Measurements from ENCODE around the gene GNAI1.

GNAI1 gene

DNA sequence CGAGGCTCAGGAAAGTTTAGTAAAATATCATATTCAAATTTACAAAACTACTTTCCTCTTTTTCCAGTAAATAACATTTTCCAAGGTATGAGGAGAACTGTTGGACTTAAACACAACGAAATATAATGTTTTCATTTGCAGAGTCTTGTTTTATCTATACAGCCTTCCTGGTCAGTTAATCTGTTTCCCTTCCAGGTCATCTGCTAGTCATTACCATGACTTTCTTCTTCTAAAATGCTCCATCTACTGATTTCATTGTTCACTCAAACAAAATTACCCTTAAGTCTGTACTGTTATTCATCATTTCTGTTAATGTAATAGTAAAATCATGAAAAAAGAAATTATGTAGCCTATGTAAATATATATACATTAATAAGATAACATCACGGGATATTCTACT lies 69.8 kb downstream of the GNAI1 start:
- TF ChIP-seq EZH2phosphoT487 (IDR thresholded peaks at IDR 0.05; ENCODE audit: borderline replicate concordance, low read length), result no peak
- TF ChIP-seq, protein P1, sequence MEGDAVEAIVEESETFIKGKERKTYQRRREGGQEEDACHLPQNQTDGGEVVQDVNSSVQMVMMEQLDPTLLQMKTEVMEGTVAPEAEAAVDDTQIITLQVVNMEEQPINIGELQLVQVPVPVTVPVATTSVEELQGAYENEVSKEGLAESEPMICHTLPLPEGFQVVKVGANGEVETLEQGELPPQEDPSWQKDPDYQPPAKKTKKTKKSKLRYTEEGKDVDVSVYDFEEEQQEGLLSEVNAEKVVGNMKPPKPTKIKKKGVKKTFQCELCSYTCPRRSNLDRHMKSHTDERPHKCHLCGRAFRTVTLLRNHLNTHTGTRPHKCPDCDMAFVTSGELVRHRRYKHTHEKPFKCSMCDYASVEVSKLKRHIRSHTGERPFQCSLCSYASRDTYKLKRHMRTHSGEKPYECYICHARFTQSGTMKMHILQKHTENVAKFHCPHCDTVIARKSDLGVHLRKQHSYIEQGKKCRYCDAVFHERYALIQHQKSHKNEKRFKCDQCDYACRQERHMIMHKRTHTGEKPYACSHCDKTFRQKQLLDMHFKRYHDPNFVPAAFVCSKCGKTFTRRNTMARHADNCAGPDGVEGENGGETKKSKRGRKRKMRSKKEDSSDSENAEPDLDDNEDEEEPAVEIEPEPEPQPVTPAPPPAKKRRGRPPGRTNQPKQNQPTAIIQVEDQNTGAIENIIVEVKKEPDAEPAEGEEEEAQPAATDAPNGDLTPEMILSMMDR (IDR thresholded peaks at IDR 0.05; ENCODE audit: low read depth, low read length, poor library complexity, severe bottlenecking), result no peak
- Histone ChIP-seq H3K4me2 (ENCODE audit: low read length) (no peak overlapping the region), H3K9me3 (ENCODE audit: control insufficient read depth, insufficient read depth, low read length) (no peaks in the 10 kb centered on the region), H3F3A (ENCODE audit: control insufficient read depth, insufficient read depth) (no peaks in the 10 kb centered on the region), H4K20me1 (ENCODE audit: control insufficient read depth, insufficient read depth, low read depth, low read length) (no peaks in the 10 kb centered on the region), H3K4me3 (ENCODE audit: low read length) (no peak overlapping the region), H3K4me1 (ENCODE audit: control insufficient read depth, low read length) (no peaks in the 10 kb centered on the region), H3K36me3 (ENCODE audit: control insufficient read depth, low read length) (no peaks in the 10 kb centered on the region), H3K27me3 (ENCODE audit: control insufficient read depth, low read length) (no peaks in the 10 kb centered on the region), H3K27ac (ENCODE audit: low read depth, low read length) (no peak overlapping the region), H3K9me2 (replicated peaks; ENCODE audit: control insufficient read depth, low read length) (no peaks in the 10 kb centered on the region), H3K79me2 (ENCODE audit: control insufficient read depth, low read length) (no peaks in the 10 kb centered on the region)

DNA sequence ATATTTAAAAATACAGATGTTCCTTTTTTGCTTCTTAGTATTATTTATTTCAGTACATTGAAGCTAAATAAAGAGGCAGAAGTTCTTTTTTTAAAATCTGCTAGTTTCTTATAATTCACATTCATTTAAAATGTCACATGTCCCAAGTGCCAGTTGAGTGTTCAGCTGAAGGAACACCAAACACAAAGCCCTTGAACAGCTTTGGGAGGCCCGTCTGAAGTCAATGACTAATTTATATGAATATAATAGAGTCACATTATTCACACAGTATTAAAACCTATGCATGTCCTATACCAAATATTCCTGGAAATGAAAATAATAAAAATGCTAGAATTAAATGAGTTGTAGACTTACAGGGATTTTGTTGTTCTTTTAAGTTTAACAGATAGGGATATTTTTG lies 70.3 kb downstream of the GNAI1 start:
- Histone ChIP-seq H3K9me3 (ENCODE audit: control insufficient read depth, insufficient read depth, low read length) (no peaks in the 10 kb centered on the region), H3K27me3 (ENCODE audit: control insufficient read depth, low read length) (no peaks in the 10 kb centered on the region), H3K79me2 (ENCODE audit: control insufficient read depth, low read length) (no peaks in the 10 kb centered on the region), H3K4me1 (ENCODE audit: control insufficient read depth, low read length) (no peaks in the 10 kb centered on the region), H3K4me3 (ENCODE audit: low read length) (no peak overlapping the region), H4K20me1 (ENCODE audit: control insufficient read depth, insufficient read depth, low read depth, low read length) (no peaks in the 10 kb centered on the region), H3K36me3 (ENCODE audit: control insufficient read depth, low read length) (no peaks in the 10 kb centered on the region), H3K4me2 (ENCODE audit: low read length) (no peak overlapping the region), H3F3A (ENCODE audit: control insufficient read depth, insufficient read depth) (no peaks in the 10 kb centered on the region), H3K27ac (ENCODE audit: low read depth, low read length) (no peak overlapping the region), H3K9me2 (replicated peaks; ENCODE audit: control insufficient read depth, low read length) (no peaks in the 10 kb centered on the region)
- TF ChIP-seq EZH2phosphoT487 (IDR thresholded peaks at IDR 0.05; ENCODE audit: borderline replicate concordance, low read length), result no peak
- TF ChIP-seq, protein P1 (IDR thresholded peaks at IDR 0.05; ENCODE audit: low read depth, low read length, poor library complexity, severe bottlenecking), result no peak

DNA sequence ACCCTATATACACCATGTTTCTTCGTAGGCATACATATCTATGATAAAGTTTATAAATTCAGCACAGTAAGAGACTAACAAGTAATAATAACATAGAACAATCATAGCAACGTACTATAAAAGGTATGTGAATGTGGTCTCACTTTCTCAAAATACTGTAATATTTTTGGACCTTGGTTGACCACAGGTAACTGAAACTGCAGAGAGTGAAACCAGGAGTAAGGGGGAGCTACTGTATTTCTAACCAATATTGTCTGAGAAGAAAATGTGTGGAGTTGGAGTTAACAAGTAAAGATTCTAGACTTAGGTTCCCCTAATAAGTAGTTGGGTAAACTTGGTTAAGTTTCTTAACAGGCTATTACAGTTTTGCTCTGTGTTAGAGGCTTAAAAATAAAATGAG lies 72.1 kb downstream of the GNAI1 start:
- Histone ChIP-seq H3K27ac (ENCODE audit: low read depth, low read length) (no peak overlapping the region), H4K20me1 (ENCODE audit: control insufficient read depth, insufficient read depth, low read depth, low read length) (no peaks in the 10 kb centered on the region), H3K79me2 (ENCODE audit: control insufficient read depth, low read length) (no peaks in the 10 kb centered on the region), H3K4me1 (ENCODE audit: control insufficient read depth, low read length) (no peaks in the 10 kb centered on the region), H3K4me3 (ENCODE audit: low read length) (no peak overlapping the region), H3K9me2 (replicated peaks; ENCODE audit: control insufficient read depth, low read length) (no peaks in the 10 kb centered on the region), H3K36me3 (ENCODE audit: control insufficient read depth, low read length) (no peaks in the 10 kb centered on the region), H3K27me3 (ENCODE audit: control insufficient read depth, low read length) (no peaks in the 10 kb centered on the region), H3F3A (ENCODE audit: control insufficient read depth, insufficient read depth) (no peaks in the 10 kb centered on the region), H3K9me3 (ENCODE audit: control insufficient read depth, insufficient read depth, low read length) (no peaks in the 10 kb centered on the region), H3K4me2 (ENCODE audit: low read length) (no peak overlapping the region)
- no peak for TF ChIP-seq EZH2phosphoT487 (IDR thresholded peaks at IDR 0.05; ENCODE audit: borderline replicate concordance, low read length)
- TF ChIP-seq, protein P1 (IDR thresholded peaks at IDR 0.05; ENCODE audit: low read depth, low read length, poor library complexity, severe bottlenecking), result no peak

DNA sequence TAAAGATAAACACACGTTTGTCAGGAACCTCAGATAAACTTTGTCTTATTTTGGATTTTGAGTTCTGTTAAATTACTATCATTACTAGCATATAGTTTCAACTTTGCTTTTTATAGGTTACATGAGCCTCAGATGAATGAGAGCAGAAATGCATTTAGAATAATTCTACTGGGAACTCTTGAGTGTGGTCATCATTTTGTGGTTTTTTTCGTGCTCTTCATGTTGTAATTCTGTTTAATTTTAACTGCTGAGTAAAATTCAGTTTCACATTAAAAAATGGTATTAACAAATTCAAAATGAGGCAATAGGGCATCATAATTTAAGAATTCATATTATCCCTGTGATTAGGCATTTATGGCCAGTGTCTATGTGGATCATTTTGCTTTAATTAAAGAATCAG lies 72.9 kb downstream of the GNAI1 start:
- Histone ChIP-seq H3K27ac (ENCODE audit: low read depth, low read length) (no peak overlapping the region), H3K4me1 (ENCODE audit: control insufficient read depth, low read length) (no peaks in the 10 kb centered on the region), H3F3A (ENCODE audit: control insufficient read depth, insufficient read depth) (no peaks in the 10 kb centered on the region), H3K36me3 (ENCODE audit: control insufficient read depth, low read length) (no peaks in the 10 kb centered on the region), H3K4me3 (ENCODE audit: low read length) (no peak overlapping the region), H3K9me2 (replicated peaks; ENCODE audit: control insufficient read depth, low read length) (no peaks in the 10 kb centered on the region), H3K79me2 (ENCODE audit: control insufficient read depth, low read length) (no peaks in the 10 kb centered on the region), H3K4me2 (ENCODE audit: low read length) (no peak overlapping the region), H3K27me3 (ENCODE audit: control insufficient read depth, low read length) (no peaks in the 10 kb centered on the region), H4K20me1 (ENCODE audit: control insufficient read depth, insufficient read depth, low read depth, low read length) (no peaks in the 10 kb centered on the region), H3K9me3 (ENCODE audit: control insufficient read depth, insufficient read depth, low read length) (no peaks in the 10 kb centered on the region)
- TF ChIP-seq, protein P1 (IDR thresholded peaks at IDR 0.05; ENCODE audit: low read depth, low read length, poor library complexity, severe bottlenecking), result no peak
- no peak for TF ChIP-seq EZH2phosphoT487 (IDR thresholded peaks at IDR 0.05; ENCODE audit: borderline replicate concordance, low read length)
